GM19372 (cell line): Measurements from ENCODE around the gene SEC14L5.

Source experiments
- ATAC-seq: cut with Tn5 transposase; IDR thresholded peaks from one replicate; pipeline ENCODE4 v1.9.1; 2021; ENCODE audit warnings: mild to moderate bottlenecking, low read depth, moderate library complexity; ENCODE audit not compliant: unreplicated experiment

Gene SEC14L5

DNA sequence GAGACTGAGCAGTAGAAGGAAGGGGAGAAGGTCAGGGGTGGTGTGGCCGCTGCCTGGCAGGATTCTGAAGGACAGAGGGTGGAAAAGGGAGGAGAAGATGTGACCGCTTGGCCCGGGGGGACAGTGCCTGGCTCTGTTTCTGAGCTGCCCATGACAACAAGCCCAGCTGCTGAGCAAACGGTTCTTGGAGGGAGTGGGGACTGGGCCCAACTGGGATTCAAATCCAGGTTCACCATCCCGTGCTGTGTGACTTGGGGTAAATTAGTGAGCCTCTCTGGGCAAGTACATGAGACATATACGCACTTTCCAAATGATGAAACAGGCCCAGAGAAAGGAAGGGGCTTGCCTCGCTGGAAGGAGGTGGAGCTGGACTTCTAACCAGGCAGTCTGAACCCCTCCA, 23.3 kb downstream of the SEC14L5 start:
- no peak for ATAC-seq

DNA sequence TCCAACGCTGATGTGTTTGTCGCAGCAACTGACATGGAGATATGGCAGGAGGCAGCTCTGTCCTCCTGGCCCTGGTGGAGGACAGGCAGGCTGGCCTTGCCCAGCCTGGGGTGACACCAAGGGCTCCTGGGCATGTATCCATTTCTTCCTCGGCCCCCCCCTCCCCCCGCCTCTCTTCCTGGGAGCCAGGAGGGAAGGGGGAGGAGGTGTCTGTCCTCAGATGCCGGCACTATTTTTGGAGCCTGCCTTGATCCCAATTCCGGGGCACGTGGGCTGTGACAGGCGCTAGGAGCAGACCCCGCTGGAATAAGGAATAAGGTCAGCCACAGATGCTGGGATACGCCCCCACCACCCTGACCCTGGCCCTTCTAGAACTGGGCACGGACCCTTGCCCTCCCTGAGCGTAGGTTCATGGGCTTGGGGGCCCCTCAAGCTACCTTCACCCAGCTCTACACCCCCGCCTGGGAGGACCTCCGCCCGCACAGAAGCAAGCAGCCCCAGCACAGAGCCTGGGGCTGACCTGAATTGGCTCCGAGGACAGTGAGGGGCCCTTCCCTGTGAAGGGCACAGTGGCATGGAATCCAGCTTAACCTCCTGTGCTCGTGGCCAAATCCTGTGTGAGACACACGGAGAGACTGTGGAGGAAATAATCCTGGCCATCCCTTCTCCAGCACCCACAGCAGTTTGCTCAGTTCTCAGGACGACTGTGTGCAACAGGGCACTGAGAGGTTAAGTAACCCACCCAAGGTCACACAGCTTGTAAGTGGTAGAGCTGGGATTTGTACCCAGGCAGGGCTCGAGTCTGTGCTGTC, 24.1 kb downstream of the SEC14L5 start:
- ATAC-seq, result no peak

GRCh38 chr16:4984174-4984990, 26.3 kb downstream of the SEC14L5 start:
- no peak for ATAC-seq

GRCh38 chr16:4987250-4987579, 29.1 kb downstream of the SEC14L5 start:
- ATAC-seq, result no peak

DNA sequence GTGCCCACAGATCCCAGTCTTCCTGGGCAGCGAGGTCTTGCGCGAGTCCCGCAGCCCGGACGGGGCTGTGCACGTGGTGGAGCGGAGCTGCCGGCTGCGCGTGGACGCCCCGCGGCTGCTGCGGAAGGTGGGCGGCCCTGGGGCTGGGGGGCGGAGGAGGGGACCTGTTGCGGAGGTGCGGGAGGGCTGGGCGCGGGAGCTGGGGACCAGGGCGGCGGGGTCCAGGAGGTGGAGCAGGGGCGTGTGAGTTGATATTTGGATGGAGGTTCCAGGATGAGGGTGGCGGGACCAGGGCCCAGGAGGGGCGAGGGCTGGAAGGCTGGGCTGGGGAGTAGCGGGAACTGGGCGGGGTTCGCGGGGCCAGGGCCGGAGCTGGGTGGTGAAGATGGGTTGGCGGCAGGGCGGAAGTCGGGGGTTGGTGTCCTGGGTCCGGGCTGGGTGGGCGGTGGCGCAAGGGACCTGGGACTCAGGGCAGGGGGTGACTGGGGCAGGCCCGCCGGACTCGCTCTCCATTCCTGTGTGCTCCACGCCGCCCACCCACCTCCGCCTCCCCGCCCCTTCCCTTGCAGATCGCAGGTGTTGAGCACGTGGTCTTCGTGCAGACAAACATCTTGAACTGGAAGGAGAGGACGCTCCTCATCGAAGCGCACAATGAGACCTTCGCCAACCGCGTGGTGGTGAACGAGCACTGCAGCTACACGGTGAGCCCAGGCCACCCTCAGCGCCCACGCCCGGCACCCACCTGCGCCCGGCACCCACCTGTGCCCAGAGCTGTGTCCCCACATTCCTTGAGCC, 29.6 kb downstream of the SEC14L5 start:
- no peak for ATAC-seq

DNA sequence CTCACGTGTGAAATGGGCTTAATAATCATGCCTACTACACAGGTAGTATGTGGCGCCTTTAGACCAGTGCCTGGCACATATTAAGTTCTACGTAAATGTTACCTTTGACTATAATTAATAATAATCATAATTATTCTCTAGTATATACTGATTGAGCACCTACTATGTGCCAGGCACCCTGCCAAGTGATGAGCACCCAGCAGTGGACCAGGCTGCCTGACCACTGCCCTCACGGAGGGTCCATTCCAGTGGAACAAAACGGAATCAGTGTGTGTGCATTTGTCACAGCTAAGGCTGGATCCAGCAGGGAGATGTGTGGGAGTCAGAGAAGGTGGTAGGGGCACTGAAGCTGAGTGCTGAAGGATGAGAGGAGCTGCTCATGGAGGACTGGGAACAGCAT, 30.5 kb downstream of the SEC14L5 start:
- no peak for ATAC-seq

GRCh38 chr16:4989391-4990006, 31.4 kb downstream of the SEC14L5 start:
- ATAC-seq, result no peak

GRCh38 chr16:4990415-4990814, 32.3 kb downstream of the SEC14L5 start:
- ATAC-seq, result no peak

- no peak for ATAC-seq
These were observed 33.6 kb downstream of the SEC14L5 start for GRCh38 chr16:4991754-4992153.

DNA sequence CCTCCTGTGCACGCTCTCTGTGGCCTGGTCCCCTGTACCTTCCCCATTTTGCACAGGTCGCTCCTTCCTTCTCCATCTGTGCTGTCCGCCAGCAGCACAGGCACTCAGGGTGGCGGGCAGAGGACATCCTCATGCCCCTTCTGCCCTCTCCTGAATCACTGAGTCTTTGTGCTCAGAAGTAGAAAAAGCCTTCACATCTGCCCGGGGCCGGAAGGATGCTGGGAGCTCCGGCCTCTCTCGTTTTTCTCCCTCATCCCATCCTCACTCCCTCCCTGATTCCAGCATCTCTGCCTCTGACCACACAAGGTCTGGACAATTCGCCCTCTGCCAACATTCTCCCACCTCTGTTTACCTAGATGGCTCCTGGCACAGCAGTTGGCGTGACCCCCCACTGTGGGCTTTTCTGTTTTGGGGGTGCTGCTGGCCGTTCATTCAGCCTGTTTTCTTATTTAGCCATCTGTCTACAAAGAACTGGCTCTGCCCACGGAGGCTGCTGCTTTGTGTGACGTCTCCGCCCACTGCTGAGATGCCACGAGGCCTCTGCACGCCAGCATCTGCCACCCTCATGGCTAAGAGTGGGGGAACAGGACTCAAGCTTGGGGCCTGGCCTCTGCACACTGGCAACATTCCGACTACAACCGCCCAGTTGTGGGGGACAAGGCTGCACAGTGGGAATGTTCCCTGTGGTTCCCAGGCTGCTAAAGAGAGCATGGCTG, 36.7 kb downstream of the SEC14L5 start:
- ATAC-seq, result no peak

DNA sequence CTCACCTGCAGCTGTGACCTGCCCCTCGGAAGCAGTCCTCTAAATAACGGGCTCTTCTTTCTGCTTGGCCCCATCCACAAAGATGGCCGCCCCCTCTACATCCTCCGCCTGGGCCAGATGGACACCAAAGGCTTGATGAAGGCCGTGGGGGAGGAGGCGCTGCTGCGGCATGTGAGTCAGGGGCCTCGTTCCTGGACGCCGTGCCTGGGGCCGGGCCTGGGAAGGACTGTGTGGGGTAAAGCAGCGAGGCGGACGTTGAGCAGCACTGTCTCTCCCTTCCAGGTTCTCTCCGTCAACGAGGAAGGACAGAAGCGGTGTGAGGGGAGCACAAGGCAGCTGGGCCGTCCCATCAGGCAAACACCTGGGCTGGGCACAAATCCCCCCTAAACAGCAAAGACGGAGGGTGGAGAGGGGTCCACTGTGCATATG, 42.5 kb downstream of the SEC14L5 start:
- no peak for ATAC-seq

DNA sequence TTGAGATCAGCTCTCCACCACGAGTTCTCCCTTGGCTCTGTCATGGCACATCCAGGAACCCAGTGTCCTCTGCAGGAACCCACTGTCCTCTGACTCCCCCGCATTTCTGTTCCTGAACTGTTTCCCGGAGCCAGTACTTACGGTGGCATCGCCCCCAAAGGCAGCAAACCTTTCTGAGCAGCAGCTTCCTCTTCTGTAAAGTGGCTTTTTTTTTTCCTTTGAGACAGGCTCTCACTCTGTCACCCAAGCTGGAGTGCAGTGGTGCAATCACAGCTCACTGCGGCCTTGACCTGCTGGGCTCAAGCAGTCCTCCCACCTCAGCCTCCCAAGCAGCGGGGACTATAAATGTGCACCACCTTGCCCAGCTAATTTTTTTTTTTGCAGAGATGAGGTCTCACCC, 43.4 kb downstream of the SEC14L5 start:
- no peak for ATAC-seq

- ATAC-seq, result no peak
These were observed 43.9 kb downstream of the SEC14L5 start for GRCh38 chr16:5001986-5002385.

DNA sequence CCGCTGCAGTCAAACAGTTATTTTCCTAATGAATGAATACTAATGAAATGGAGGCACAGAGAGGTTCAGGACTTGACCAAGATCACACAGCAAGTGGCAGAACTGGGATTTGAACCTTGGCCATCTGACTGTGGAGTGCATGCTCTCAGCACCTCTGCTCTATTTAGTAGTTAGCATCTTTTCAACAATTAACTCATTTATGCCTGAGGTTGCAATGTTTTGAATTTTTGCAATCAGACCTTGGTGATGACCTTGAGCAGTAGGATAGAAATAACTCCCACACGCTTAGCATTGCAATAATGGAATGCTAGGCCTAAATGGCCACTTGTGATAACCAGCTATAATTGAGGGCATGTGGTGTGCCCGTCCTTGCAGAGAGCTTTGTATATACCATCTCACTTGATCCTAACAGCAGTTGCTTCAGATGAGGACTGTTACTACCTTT, 44.6 kb downstream of the SEC14L5 start:
- no peak for ATAC-seq

- no peak for ATAC-seq
These were observed 45.1 kb downstream of the SEC14L5 start for GRCh38 chr16:5003211-5003610.

- no peak for ATAC-seq
These were observed 45.7 kb downstream of the SEC14L5 start for GRCh38 chr16:5003828-5004227.

GRCh38 chr16:5004311-5004710, 46.2 kb downstream of the SEC14L5 start:
- ATAC-seq, result no peak

GRCh38 chr16:5005916-5006315, 47.8 kb downstream of the SEC14L5 start:
- ATAC-seq, result no peak

GRCh38 chr16:5006348-5007193, 48.4 kb downstream of the SEC14L5 start:
- no peak for ATAC-seq
